Endothelial cell (in vitro differentiated cells): ENCODE measurements around the gene PTPRN. TPM values are rescaled to one million over a fixed set of nuclear protein-coding genes. Genes with fewer than 3 reads are reported as not detected.
"Not testable (repeated sequence)": the region's sequence is repeated elsewhere in the genome, so short reads cannot be mapped to it uniquely, and the experiment has no call there.

ENCODE experiments used
- DNase-seq: peaks from one replicate; pipeline ENCODE4 v3.0.0; 2021; ENCODE audit warnings: low spot score
- H3K27ac Mint-ChIP-seq: one replicate; pipeline ENCODE4 v1.8.0; 2021; ENCODE audit warnings: mixed read lengths, inconsistent platforms; ENCODE audit not compliant: unreplicated experiment
- H3K27me3 Mint-ChIP-seq: one replicate; pipeline ENCODE4 v1.8.0; 2021; ENCODE audit warnings: mild to moderate bottlenecking, moderate library complexity, mixed read lengths, inconsistent platforms; ENCODE audit not compliant: unreplicated experiment
- H3K36me3 Mint-ChIP-seq: one replicate; pipeline ENCODE4 v1.8.0; 2021; ENCODE audit warnings: mild to moderate bottlenecking, low read depth, mixed read lengths, inconsistent platforms; ENCODE audit not compliant: unreplicated experiment
- H3K4me1 Mint-ChIP-seq: one replicate; pipeline ENCODE4 v1.8.0; 2021; ENCODE audit warnings: mild to moderate bottlenecking, mixed read lengths, inconsistent platforms; ENCODE audit not compliant: unreplicated experiment
- H3K4me3 Mint-ChIP-seq: one replicate; pipeline ENCODE4 v1.8.0; 2021; ENCODE audit warnings: mild to moderate bottlenecking, mixed read lengths, inconsistent platforms; ENCODE audit not compliant: unreplicated experiment
- H3K9me3 Mint-ChIP-seq: one replicate; pipeline ENCODE4 v1.8.0; 2021; ENCODE audit warnings: mixed read lengths, inconsistent platforms; ENCODE audit not compliant: unreplicated experiment
- total RNA-seq: library from RNA; stranded (reverse); fragmentation: NEBNext Ultra II Directional; extraction: Animal tissue kit (Norgen Biotek cat#: 25700); gene quantifications from one replicate; pipeline ENCODE4 v1.2.1, GENCODE V29; 2021; ENCODE audit not compliant: unreplicated experiment
- TF ChIP-seq, protein P1 (sequence below): fragments of 200-600 bp; sonication (generic); IDR thresholded peaks from one replicate; pipeline ENCODE4 v1.5.0; 2021; ENCODE audit warnings: antibody characterized with exemption; ENCODE audit not compliant: unreplicated experiment

Gene PTPRN
- total RNA-seq, 1 donor from 2014 or later = 1.1 TPM

- Mint-ChIP-seq H3K9me3 (no peaks in the 10 kb centered on the region), H3K27me3 (peaks cover 5% of the 10 kb centered on the region), H3K27ac (no peak overlapping the region), H3K36me3 (peaks cover 12% of the 10 kb centered on the region), H3K4me3 (no peak overlapping the region), H3K4me1 (no peaks in the 10 kb centered on the region)
- TF ChIP-seq, protein P1, sequence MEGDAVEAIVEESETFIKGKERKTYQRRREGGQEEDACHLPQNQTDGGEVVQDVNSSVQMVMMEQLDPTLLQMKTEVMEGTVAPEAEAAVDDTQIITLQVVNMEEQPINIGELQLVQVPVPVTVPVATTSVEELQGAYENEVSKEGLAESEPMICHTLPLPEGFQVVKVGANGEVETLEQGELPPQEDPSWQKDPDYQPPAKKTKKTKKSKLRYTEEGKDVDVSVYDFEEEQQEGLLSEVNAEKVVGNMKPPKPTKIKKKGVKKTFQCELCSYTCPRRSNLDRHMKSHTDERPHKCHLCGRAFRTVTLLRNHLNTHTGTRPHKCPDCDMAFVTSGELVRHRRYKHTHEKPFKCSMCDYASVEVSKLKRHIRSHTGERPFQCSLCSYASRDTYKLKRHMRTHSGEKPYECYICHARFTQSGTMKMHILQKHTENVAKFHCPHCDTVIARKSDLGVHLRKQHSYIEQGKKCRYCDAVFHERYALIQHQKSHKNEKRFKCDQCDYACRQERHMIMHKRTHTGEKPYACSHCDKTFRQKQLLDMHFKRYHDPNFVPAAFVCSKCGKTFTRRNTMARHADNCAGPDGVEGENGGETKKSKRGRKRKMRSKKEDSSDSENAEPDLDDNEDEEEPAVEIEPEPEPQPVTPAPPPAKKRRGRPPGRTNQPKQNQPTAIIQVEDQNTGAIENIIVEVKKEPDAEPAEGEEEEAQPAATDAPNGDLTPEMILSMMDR = no peak
- no peak for DNase-seq
These were observed 21.5 kb downstream of the PTPRN start for GRCh38 chr2:219287580-219288265.

GRCh38 chr2:219287116-219287440 lies 22.1 kb downstream of the PTPRN start:
- not testable (repeated sequence) for H3K4me3 Mint-ChIP-seq, H3K27ac Mint-ChIP-seq, DNase-seq, H3K9me3 Mint-ChIP-seq, H3K27me3 Mint-ChIP-seq, H3K4me1 Mint-ChIP-seq
- H3K36me3 Mint-ChIP-seq = peaks cover 17% of the 10 kb centered on the region

DNA sequence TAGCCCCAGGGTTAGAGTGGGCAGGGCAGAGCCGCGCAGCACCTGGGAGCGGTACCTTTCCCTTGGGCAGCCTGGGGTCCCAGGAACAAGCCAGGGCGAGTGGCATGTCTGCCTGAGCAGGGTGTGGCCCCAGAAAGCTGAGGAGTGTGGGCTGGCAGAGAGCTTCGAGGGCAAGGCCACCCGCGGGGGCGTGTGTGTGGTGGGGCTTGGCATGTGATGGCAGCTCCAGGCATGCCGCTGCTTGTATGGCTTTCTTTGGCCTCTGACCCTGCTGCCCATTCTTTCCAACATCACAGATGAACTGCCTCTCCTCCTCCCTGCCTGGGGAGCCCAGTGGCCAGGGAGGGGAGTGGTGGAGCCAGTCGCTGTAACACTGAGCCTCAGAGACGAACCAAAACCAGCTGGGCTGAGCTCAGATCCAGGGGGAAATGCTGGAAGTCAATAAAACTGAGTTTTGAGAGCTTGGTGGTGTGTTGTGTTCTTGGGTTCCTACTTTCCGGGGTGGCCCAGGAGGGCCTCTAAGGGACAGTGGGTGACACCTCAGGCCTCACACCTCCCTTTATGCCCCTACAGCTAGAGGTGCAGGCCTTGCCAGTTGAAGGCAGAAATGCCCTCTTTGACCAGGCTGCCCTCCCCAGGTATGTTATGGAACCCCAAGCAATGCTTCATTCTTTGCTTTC lies 22.6 kb downstream of the PTPRN start:
- Mint-ChIP-seq H3K4me1 (no peaks in the 10 kb centered on the region), H3K4me3 (no peak overlapping the region)

GRCh38 chr2:219285894-219286425 lies 23.2 kb downstream of the PTPRN start:
- TF ChIP-seq, protein P1 = no peak
- no peaks in the 10 kb centered on the region for H3K9me3 Mint-ChIP-seq
- H3K4me3 Mint-ChIP-seq = no peak overlapping the region
- H3K4me1 Mint-ChIP-seq = no peaks in the 10 kb centered on the region
- no peak for DNase-seq
- no peak overlapping the region for H3K27ac Mint-ChIP-seq
- peaks cover 10% of the 10 kb centered on the region for H3K27me3 Mint-ChIP-seq
- peaks cover 20% of the 10 kb centered on the region for H3K36me3 Mint-ChIP-seq

More for the DNA sequence above, 22.6 kb downstream of the PTPRN start:
- Mint-ChIP-seq H3K27ac (no peak overlapping the region), H3K27me3 (peaks cover 7% of the 10 kb centered on the region), H3K9me3 (no peaks in the 10 kb centered on the region), H3K36me3 (peaks cover 17% of the 10 kb centered on the region)
- TF ChIP-seq, protein P1 = no peak
- DNase-seq = no peak

- no peak overlapping the region for H3K4me3 Mint-ChIP-seq
- DNase-seq = no peak
- peaks cover 22% of the 10 kb centered on the region for H3K36me3 Mint-ChIP-seq
- peaks cover 2% of the 10 kb centered on the region for H3K4me1 Mint-ChIP-seq
- H3K9me3 Mint-ChIP-seq = no peaks in the 10 kb centered on the region
- H3K27me3 Mint-ChIP-seq = peaks cover 11% of the 10 kb centered on the region
- TF ChIP-seq, protein P1 = no peak
- H3K27ac Mint-ChIP-seq = no peak overlapping the region
These were observed 23.8 kb downstream of the PTPRN start for GRCh38 chr2:219285373-219285735.
